Measurements from ENCODE around the gene PYCR2. TPM values are rescaled to one million over a fixed set of nuclear protein-coding genes. Genes with fewer than 3 reads are reported as not detected.

Gene PYCR2
- total and polyA plus RNA-seq, 2 of the 8 experiments (the other 6 are each of a cell fraction or from before 2014, with no cell fraction given): 79.3 to 84.6 TPM

DNA sequence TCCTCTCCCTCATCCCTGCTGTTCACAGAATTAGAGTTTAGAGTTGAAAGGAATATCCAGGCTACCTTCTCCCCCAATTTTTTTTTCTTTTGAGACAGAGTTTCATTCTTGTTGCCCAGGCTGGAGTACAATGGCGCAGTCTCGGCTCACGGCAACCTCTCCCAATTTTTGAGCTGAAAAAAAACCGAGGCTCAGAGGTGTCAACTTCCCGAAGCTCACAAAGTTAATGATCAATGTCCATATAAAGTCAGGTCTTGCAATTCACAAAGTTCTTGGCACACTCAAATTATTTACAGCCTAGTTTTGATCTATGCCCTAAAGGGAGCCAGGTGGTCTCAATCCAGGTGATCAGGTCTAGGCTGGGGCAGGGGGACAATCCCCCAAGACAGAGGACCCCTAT is 34.3 kb downstream of the PYCR2 start (continued):
- TF ChIP-seq ZNF274 (IDR thresholded peaks at IDR 0.05; ENCODE audit: borderline replicate concordance, extremely low read depth, low read length) (no peak), YY1 (IDR thresholded peaks at IDR 0.05; ENCODE audit: low read depth, low read length) (no peak), MAFK (IDR thresholded peaks at IDR 0.05; ENCODE audit: low read depth, low read length) (no peak), TAF7 (optimal IDR thresholded peaks at IDR 0.05; ENCODE audit: borderline replicate concordance, low read depth, low read length) (no peak), BACH1 (IDR thresholded peaks at IDR 0.05; ENCODE audit: low read length) (no peak)
